Endodermal cell (in vitro differentiated cells): Measurements from ENCODE around the gene CACNA2D1. TPM values are rescaled to one million over a fixed set of nuclear protein-coding genes. Genes with fewer than 3 reads are reported as not detected.

Experiments used
- DNase-seq: peaks from one replicate; pipeline ENCODE4 v3.0.0-alpha.2; 2017
- H3K27ac ChIP-seq: 2 replicates; pipeline ENCODE4 v1.5.1; 2013; ENCODE audit warnings: mild to moderate bottlenecking, low read depth, low read length, moderate library complexity
- H3K27me3 ChIP-seq: 2 replicates; pipeline ENCODE4 v1.6.1; 2013; ENCODE audit warnings: mild to moderate bottlenecking, low read length, moderate library complexity; ENCODE audit not compliant: insufficient read depth, control insufficient read depth, poor library complexity, severe bottlenecking
- H3K36me3 ChIP-seq: 2 replicates; pipeline ENCODE4 v1.7.0; 2013; ENCODE audit warnings: mild to moderate bottlenecking, low read length, moderate library complexity; ENCODE audit not compliant: control insufficient read depth, insufficient read depth
- H3K4me1 ChIP-seq: one replicate; pipeline ENCODE4 v1.7.0; 2013; ENCODE audit warnings: low read length; ENCODE audit not compliant: control insufficient read depth, insufficient read depth
- H3K4me3 ChIP-seq: 2 replicates; pipeline ENCODE4 v1.5.1; 2013; ENCODE audit warnings: mild to moderate bottlenecking, low read length, moderate library complexity
- H3K9ac ChIP-seq: 2 replicates; pipeline ENCODE4 v1.6.1; 2013; ENCODE audit warnings: mild to moderate bottlenecking, low read length, moderate library complexity; ENCODE audit not compliant: poor library complexity, severe bottlenecking; ENCODE audit errors: extremely low read depth
- H3K9me3 ChIP-seq: 2 replicates; pipeline ENCODE4 v1.6.1; 2013; ENCODE audit warnings: mild to moderate bottlenecking, low read length, moderate library complexity; ENCODE audit not compliant: control insufficient read depth
- H3K27ac Mint-ChIP-seq: 2 replicates; pipeline ENCODE4 v1.8.0; 2020; ENCODE audit warnings: mixed read lengths
- H3K27me3 Mint-ChIP-seq: 2 replicates; pipeline ENCODE4 v1.8.0; 2021; ENCODE audit warnings: mild to moderate bottlenecking, mixed read lengths; ENCODE audit not compliant: insufficient read depth
- H3K36me3 Mint-ChIP-seq: 2 replicates; pipeline ENCODE4 v1.8.0; 2020; ENCODE audit warnings: low read depth, mixed read lengths
- H3K4me1 Mint-ChIP-seq: 2 replicates; pipeline ENCODE4 v1.8.0; 2020; ENCODE audit warnings: mixed read lengths
- H3K4me3 Mint-ChIP-seq: 2 replicates; pipeline ENCODE4 v1.8.0; 2020; ENCODE audit warnings: mild to moderate bottlenecking, moderate library complexity, mixed read lengths
- H3K9me3 Mint-ChIP-seq: 2 replicates; pipeline ENCODE4 v1.8.0; 2020; ENCODE audit warnings: mild to moderate bottlenecking, mixed read lengths
- WGBS, 2 experiments: methylation state at CpG; one replicate each; pipeline versions ENCODE4 v1.1.5 to v1.1.7; 2013; ENCODE audit warnings: missing lambda C conversion rate in 2 of 2, mixed read lengths in 1 of 2; ENCODE audit not compliant: insufficient coverage in 1 of 2, insufficient read length in 1 of 2; 5-methylcytosine and 5-hydroxymethylcytosine counted together
- total RNA-seq, 2 donors: library from RNA; stranded (reverse); fragmentation: NEBNext Ultra II Directional in 1 of 2; extraction: Animal tissue kit (Norgen Biotek cat#: 25700) in 1 of 2; gene quantifications; 2 replicates in 1 of 2; 3 replicates in 1 of 2; pipeline ENCODE4 v1.2.1, GENCODE V29; 2021
- TF ChIP-seq, protein P1 (sequence below): fragments of 200-600 bp; sonication (generic); conservative IDR thresholded peaks from 2 replicates; pipeline ENCODE4 v1.5.0; 2021; ENCODE audit warnings: antibody characterized with exemption, mild to moderate bottlenecking

The CACNA2D1 gene
- total RNA-seq, 2 donors from 2014 or later, result 16.9 to 26.8 TPM

DNA sequence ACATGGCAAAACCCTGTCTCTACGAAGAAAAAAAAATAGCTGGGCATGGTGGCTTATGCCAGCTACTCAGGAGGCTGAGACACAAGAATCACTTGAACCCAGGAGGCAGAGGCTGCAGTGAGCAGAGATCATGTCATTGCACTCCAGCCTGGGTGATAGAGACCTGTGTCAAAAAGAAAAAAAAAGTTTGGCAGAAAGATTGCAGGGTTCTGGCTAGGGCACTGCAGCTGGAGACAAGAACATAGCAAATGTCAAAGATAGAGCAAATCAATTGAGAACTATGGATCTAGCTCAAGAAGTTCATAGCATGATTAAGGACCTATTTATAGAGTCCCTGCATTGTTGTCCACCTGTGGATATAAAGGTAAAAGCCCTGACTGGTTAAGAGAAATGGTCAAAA is 79.5 kb downstream of the CACNA2D1 start:
- Histone ChIP-seq H3K4me1 (no peaks in the 10 kb centered on the region), H3K4me3 (no peak overlapping the region), H3K27me3 (no peaks in the 10 kb centered on the region), H3K9ac (no peak overlapping the region), H3K27ac (no peak overlapping the region), H3K36me3 (no peaks in the 10 kb centered on the region), H3K9me3 (no peaks in the 10 kb centered on the region)
- Mint-ChIP-seq H3K27me3 (no peaks in the 10 kb centered on the region), H3K4me1 (peaks cover 12% of the 10 kb centered on the region), H3K9me3 (no peaks in the 10 kb centered on the region), H3K36me3 (no peaks in the 10 kb centered on the region), H3K4me3 (no peak overlapping the region), H3K27ac (no peak overlapping the region)
- TF ChIP-seq, protein P1, sequence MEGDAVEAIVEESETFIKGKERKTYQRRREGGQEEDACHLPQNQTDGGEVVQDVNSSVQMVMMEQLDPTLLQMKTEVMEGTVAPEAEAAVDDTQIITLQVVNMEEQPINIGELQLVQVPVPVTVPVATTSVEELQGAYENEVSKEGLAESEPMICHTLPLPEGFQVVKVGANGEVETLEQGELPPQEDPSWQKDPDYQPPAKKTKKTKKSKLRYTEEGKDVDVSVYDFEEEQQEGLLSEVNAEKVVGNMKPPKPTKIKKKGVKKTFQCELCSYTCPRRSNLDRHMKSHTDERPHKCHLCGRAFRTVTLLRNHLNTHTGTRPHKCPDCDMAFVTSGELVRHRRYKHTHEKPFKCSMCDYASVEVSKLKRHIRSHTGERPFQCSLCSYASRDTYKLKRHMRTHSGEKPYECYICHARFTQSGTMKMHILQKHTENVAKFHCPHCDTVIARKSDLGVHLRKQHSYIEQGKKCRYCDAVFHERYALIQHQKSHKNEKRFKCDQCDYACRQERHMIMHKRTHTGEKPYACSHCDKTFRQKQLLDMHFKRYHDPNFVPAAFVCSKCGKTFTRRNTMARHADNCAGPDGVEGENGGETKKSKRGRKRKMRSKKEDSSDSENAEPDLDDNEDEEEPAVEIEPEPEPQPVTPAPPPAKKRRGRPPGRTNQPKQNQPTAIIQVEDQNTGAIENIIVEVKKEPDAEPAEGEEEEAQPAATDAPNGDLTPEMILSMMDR, result no peak
- WGBS, 2 experiments, result 86 to 100% methylated on average over 1 of the region's 1 CpG
- DNase-seq, result no peak

DNA sequence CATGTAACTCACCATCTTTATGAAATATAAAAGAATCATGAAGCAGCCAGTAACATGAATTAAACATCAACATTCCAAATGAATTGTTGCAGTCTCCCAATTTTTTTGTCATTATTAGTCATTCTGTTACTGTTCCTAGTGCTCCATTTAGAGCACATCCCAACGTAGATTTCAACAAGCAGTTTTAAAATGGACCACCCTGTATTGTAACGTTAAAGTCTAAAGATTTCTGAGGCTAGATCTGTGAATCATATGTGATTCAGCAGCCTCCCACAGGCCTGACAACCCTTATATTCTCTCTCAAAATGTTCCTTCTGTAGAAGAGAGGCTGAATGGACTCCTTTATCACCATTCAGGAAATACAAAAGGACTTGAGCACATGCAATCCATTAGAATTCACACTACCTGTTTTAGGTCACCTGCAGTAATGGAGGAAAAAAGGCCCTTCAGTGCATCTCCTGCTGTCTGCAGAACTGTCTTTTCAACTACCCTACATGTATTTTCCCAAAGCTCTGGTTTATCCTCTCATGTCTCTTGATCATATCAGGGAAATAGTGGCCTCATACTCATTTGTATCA is 81.4 kb downstream of the CACNA2D1 start:
- Histone ChIP-seq H3K27ac (no peak overlapping the region), H3K36me3 (no peaks in the 10 kb centered on the region), H3K4me1 (no peaks in the 10 kb centered on the region), H3K27me3 (no peaks in the 10 kb centered on the region), H3K9ac (no peak overlapping the region), H3K9me3 (no peaks in the 10 kb centered on the region), H3K4me3 (no peak overlapping the region)
- TF ChIP-seq, protein P1, result no peak
- no peaks in the 10 kb centered on the region for H3K9me3 Mint-ChIP-seq
- H3K36me3 Mint-ChIP-seq, result no peaks in the 10 kb centered on the region
- peaks cover 7% of the 10 kb centered on the region for H3K4me1 Mint-ChIP-seq
- no peak overlapping the region for H3K4me3 Mint-ChIP-seq
- 90 to 94% methylated on average over 2 of the region's 2 CpGs for WGBS, 2 experiments
- no peak overlapping the region for H3K27ac Mint-ChIP-seq
- no peaks in the 10 kb centered on the region for H3K27me3 Mint-ChIP-seq
- DNase-seq, result no peak

DNA sequence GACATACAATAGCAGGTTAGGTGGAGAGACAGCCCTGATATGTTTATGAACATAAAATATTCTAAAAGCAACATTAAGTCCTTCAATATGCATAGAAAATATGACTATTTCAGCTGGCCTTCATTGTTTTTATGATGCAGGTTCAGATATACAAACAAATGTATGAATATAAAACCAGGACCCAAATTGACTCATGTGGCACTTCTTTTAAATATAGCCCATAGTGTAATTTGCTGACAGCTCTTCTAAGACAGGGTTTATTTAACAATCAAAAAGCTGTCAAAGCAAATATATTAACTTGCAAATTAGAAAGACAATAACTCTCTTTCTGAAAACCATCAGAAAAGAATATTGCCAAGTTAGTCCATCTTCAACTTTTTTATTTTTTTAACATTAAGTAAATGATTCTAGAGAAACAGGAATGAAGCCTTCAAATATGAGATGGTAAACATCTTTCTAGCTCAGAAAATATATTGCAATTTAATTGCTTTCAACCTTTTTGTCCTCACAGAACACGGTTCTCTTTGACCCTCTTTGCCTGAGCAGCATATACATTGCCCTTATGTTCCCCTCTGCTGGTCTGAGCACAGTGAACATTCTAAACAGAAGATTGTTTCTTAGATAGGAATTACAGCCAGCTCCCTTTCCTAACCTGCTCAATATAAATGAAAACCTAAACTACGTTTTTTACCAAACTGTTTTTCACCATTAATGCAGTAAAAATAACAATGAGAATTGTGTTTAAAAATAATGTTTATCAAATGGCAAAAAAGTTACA is 82.8 kb downstream of the CACNA2D1 start:
- H3K27ac ChIP-seq, result no peak overlapping the region
- Mint-ChIP-seq H3K4me1 (peaks cover 5% of the 10 kb centered on the region), H3K4me3 (no peak overlapping the region), H3K36me3 (no peaks in the 10 kb centered on the region), H3K27ac (no peak overlapping the region), H3K9me3 (no peaks in the 10 kb centered on the region), H3K27me3 (no peaks in the 10 kb centered on the region)
- H3K36me3 ChIP-seq, result no peaks in the 10 kb centered on the region
- H3K4me1 ChIP-seq, result no peaks in the 10 kb centered on the region
- TF ChIP-seq, protein P1, result no peak
- no peaks in the 10 kb centered on the region for H3K9me3 ChIP-seq
- no peak for DNase-seq
- WGBS, 2 experiments, result 50 to 58% methylated on average over 1 of the region's 2 CpGs
- H3K27me3 ChIP-seq, result no peaks in the 10 kb centered on the region
- no peak overlapping the region for H3K9ac ChIP-seq
- H3K4me3 ChIP-seq, result no peak overlapping the region
